Upper lobe of left lung (tissue), 6 donors: ENCODE results near the gene PRKN. TPM values are rescaled to one million over a fixed set of nuclear protein-coding genes. Genes with fewer than 3 reads are reported as not detected.

Source experiments
- ATAC-seq, 2 donors: fragments of 200-7000 bp; cut with Tn5 transposase; one replicate each; pipeline ENCODE4 v1.9.1; 2022; ENCODE audit warnings: mild to moderate bottlenecking in 2 of 2, moderate library complexity in 2 of 2; ENCODE audit not compliant: low FRiP score in 2 of 2
- DNase-seq, 2 donors: peaks; one replicate each; pipeline ENCODE4 v3.0.0-alpha.2; 2019 to 2020
- H3K27ac ChIP-seq, 4 donors: fragments of 200-600 bp; sonication (generic); one replicate each; pipeline ENCODE4 v1.5.1; 2016 to 2019
- H3K27me3 ChIP-seq, 4 donors: fragments of 200-600 bp; sonication (generic); one replicate each; pipeline ENCODE4 v1.5.1; 2017 to 2019
- H3K36me3 ChIP-seq, 4 donors: fragments of 200-600 bp; sonication (generic); one replicate each; pipeline ENCODE4 v1.5.1; 2016 to 2019
- H3K4me1 ChIP-seq, 4 donors: fragments of 200-600 bp; sonication (generic); one replicate each; pipeline ENCODE4 v1.5.1; 2018 to 2019
- H3K4me3 ChIP-seq, 4 donors: fragments of 200-600 bp; sonication (generic); one replicate each; pipeline ENCODE4 v1.5.1; 2017 to 2019; ENCODE audit warnings: mild to moderate bottlenecking in 2 of 4, moderate library complexity in 1 of 4
- H3K9me3 ChIP-seq, 4 donors: fragments of 200-600 bp; sonication (generic); one replicate each; pipeline ENCODE4 v1.5.1; 2018 to 2019
- CTCF ChIP-seq, 6 experiments: fragments of 450-650 bp in 4 of 6; fragments of 200-600 bp in 2 of 6; sonication (generic) in 2 of 6; IDR thresholded peaks; one replicate each; pipeline ENCODE4 v1.5.1; 2016 to 2019; ENCODE audit warnings: antibody characterized with exemption in 6 of 6
- EP300 ChIP-seq, 4 donors: sonication (generic); formaldehyde crosslinking; IDR thresholded peaks; one replicate each; pipeline ENCODE4 v1.5.1; 2017; ENCODE audit warnings: antibody characterized with exemption in 4 of 4, control low read depth in 2 of 4
- POLR2A ChIP-seq, 4 donors: fragments of 450-650 bp; IDR thresholded peaks; one replicate each; pipeline ENCODE4 v1.5.1; 2016 to 2017; ENCODE audit warnings: antibody characterized with exemption in 4 of 4, mild to moderate bottlenecking in 2 of 4
- POLR2AphosphoS5 ChIP-seq, 2 donors: sonication (generic); formaldehyde crosslinking; IDR thresholded peaks; one replicate each; pipeline ENCODE4 v1.5.1; 2017; ENCODE audit warnings: antibody characterized with exemption in 2 of 2
- WGBS, 2 donors: methylation state at CpG; one replicate each; pipeline ENCODE4 v1.1.5; 2017 to 2018; 5-methylcytosine and 5-hydroxymethylcytosine counted together
- total RNA-seq, 6 donors: library from RNA; depleted of rRNA in 4 of 6; stranded (reverse); fragments of >200 nt in 4 of 6; gene quantifications; one replicate each; pipeline versions ENCODE4 v1.1.0 to v1.2.1, GENCODE V29; 2016 to 2021
- donor health status: DM: no; HTN: no; CAD: no; lungs with moderate emphysema.
- donor health status: DM: no; HTN: yes; CAD: no; lungs with severe emphysema.

PRKN gene
- total RNA-seq, 6 donors from 2014 or later, result 2.7 to 29.3 (median 5.5) TPM

- no peak overlapping the region for H3K4me3 ChIP-seq
- WGBS, 2 donors, result 72 to 81% methylated on average over 4 of the region's 4 CpGs
- TF ChIP-seq EP300 (IDR thresholded peaks at IDR 0.05) (no peak), POLR2A (IDR thresholded peaks at IDR 0.05) (no peak), CTCF (IDR thresholded peaks at IDR 0.05) (no peak), POLR2AphosphoS5 (IDR thresholded peaks at IDR 0.05) (no peak)
- no peaks in the 10 kb centered on the region for H3K27me3 ChIP-seq
- no peak for DNase-seq
- H3K9me3 ChIP-seq, result no peaks in the 10 kb centered on the region
- no peak for ATAC-seq
- H3K27ac ChIP-seq, result no peak overlapping the region
- H3K4me1 ChIP-seq, result no peaks in the 10 kb centered on the region
- H3K36me3 ChIP-seq, result no peaks in the 10 kb centered on the region
Observed at GRCh38 chr6:161817881-161818280, 909.7 kb downstream of the PRKN start.

- WGBS, 2 donors, result 54 to 64% methylated on average over 4 of the region's 4 CpGs
- no peak for ATAC-seq
- no peak overlapping the region for H3K4me3 ChIP-seq
Observed at GRCh38 chr6:161815965-161816364, 911.6 kb downstream of the PRKN start.

GRCh38 chr6:161813156-161813555 lies 914.4 kb downstream of the PRKN start:
- TF ChIP-seq POLR2AphosphoS5 (IDR thresholded peaks at IDR 0.05) (no peak), CTCF (IDR thresholded peaks at IDR 0.05) (no peak), POLR2A (IDR thresholded peaks at IDR 0.05) (no peak), EP300 (IDR thresholded peaks at IDR 0.05) (no peak)
- ATAC-seq (no peak), DNase-seq (peak in 1 of 2 donors; percentile 59)
- 93% methylated on average over 8 of the region's 8 CpGs for WGBS, 2 donors
- no peaks in the 10 kb centered on the region for H3K27me3 ChIP-seq
- no peaks in the 10 kb centered on the region for H3K36me3 ChIP-seq
- H3K9me3 ChIP-seq, result no peaks in the 10 kb centered on the region
- H3K27ac ChIP-seq, result no peak overlapping the region
- H3K4me3 ChIP-seq, result no peak overlapping the region
- no peaks in the 10 kb centered on the region for H3K4me1 ChIP-seq

More at GRCh38 chr6:161815965-161816364, 911.6 kb downstream of the PRKN start:
- H3K27ac ChIP-seq, result no peak overlapping the region
- no peaks in the 10 kb centered on the region for H3K9me3 ChIP-seq
- no peak for DNase-seq
- H3K4me1 ChIP-seq, result no peaks in the 10 kb centered on the region
- TF ChIP-seq EP300 (IDR thresholded peaks at IDR 0.05) (no peak), POLR2AphosphoS5 (IDR thresholded peaks at IDR 0.05) (no peak), POLR2A (IDR thresholded peaks at IDR 0.05) (no peak), CTCF (IDR thresholded peaks at IDR 0.05) (no peak)
- no peaks in the 10 kb centered on the region for H3K27me3 ChIP-seq
- no peaks in the 10 kb centered on the region for H3K36me3 ChIP-seq

- Histone ChIP-seq H3K27me3 (no peaks in the 10 kb centered on the region), H3K36me3 (no peaks in the 10 kb centered on the region), H3K4me3 (no peak overlapping the region), H3K27ac (no peak overlapping the region), H3K4me1 (no peaks in the 10 kb centered on the region), H3K9me3 (no peaks in the 10 kb centered on the region)
- no peak for DNase-seq
- 85 to 90% methylated on average over 2 of the region's 2 CpGs for WGBS, 2 donors
- no peak for TF ChIP-seq CTCF (IDR thresholded peaks at IDR 0.05)
- no peak for TF ChIP-seq POLR2A (IDR thresholded peaks at IDR 0.05)
- no peak for TF ChIP-seq EP300 (IDR thresholded peaks at IDR 0.05)
- TF ChIP-seq POLR2AphosphoS5 (IDR thresholded peaks at IDR 0.05), result no peak
- no peak for ATAC-seq
Observed at GRCh38 chr6:161809971-161810370, 917.6 kb downstream of the PRKN start.

- DNase-seq (no peak), ATAC-seq (no peak)
- H3K4me3 ChIP-seq, result no peak overlapping the region
- H3K4me1 ChIP-seq, result no peaks in the 10 kb centered on the region
- WGBS, 2 donors, result 84 to 91% methylated on average over 1 of the region's 1 CpG
- H3K9me3 ChIP-seq, result no peaks in the 10 kb centered on the region
- no peak overlapping the region for H3K27ac ChIP-seq
- no peaks in the 10 kb centered on the region for H3K27me3 ChIP-seq
- TF ChIP-seq POLR2A (IDR thresholded peaks at IDR 0.05), result no peak
- TF ChIP-seq EP300 (IDR thresholded peaks at IDR 0.05), result no peak
- TF ChIP-seq CTCF (IDR thresholded peaks at IDR 0.05), result no peak
- TF ChIP-seq POLR2AphosphoS5 (IDR thresholded peaks at IDR 0.05), result no peak
- H3K36me3 ChIP-seq, result no peaks in the 10 kb centered on the region
Observed at GRCh38 chr6:161804838-161805237, 922.7 kb downstream of the PRKN start.
